Liver (tissue), 9 donors: ENCODE measurements around the gene ARHGEF3. TPM values are rescaled to one million over a fixed set of nuclear protein-coding genes. Genes with fewer than 3 reads are reported as not detected.
"Not testable (repeated sequence)": the region's sequence is repeated elsewhere in the genome, so short reads cannot be mapped to it uniquely, and the experiment has no call there.

ENCODE experiments used
- DNase-seq: peaks from one replicate; pipeline ENCODE4 v3.0.0-alpha.2; 2017; ENCODE audit warnings: low spot score
- H3K27ac ChIP-seq, 2 donors: one replicate each; pipeline ENCODE4 v1.7.0; 2013; ENCODE audit warnings: inconsistent platforms in 2 of 2, low read length in 2 of 2, control low read depth in 1 of 2, low read depth in 1 of 2, mild to moderate bottlenecking in 1 of 2
- H3K27me3 ChIP-seq, 4 donors: one replicate each; pipeline versions ENCODE4 v1.6.1 to v1.7.0; 2013; ENCODE audit warnings: low read length in 3 of 4, inconsistent platforms in 1 of 4, mild to moderate bottlenecking in 1 of 4, moderate library complexity in 1 of 4; ENCODE audit not compliant: control insufficient read depth in 4 of 4, insufficient read depth in 4 of 4
- H3K36me3 ChIP-seq, 4 donors: one replicate each; pipeline versions ENCODE4 v1.6.1 to v1.7.0; 2013; ENCODE audit warnings: low read length in 3 of 4, mild to moderate bottlenecking in 3 of 4, low read depth in 1 of 4, moderate library complexity in 1 of 4; ENCODE audit not compliant: control insufficient read depth in 4 of 4, insufficient read depth in 3 of 4
- H3K4me1 ChIP-seq, 4 donors: one replicate each; pipeline versions ENCODE4 v1.6.1 to v1.7.0; 2013; ENCODE audit warnings: low read length in 3 of 4, mild to moderate bottlenecking in 3 of 4, moderate library complexity in 1 of 4; ENCODE audit not compliant: control insufficient read depth in 4 of 4, insufficient read depth in 4 of 4
- H3K4me3 ChIP-seq, 3 donors: one replicate each; pipeline versions ENCODE4 v1.6.1 to v1.7.0; 2013; ENCODE audit warnings: low read length in 3 of 3, control low read depth in 1 of 3, low read depth in 1 of 3, mild to moderate bottlenecking in 1 of 3
- H3K9ac ChIP-seq, 2 donors: one replicate each; pipeline ENCODE4 v1.7.0; 2013; ENCODE audit warnings: low read length in 2 of 2, mild to moderate bottlenecking in 2 of 2, moderate library complexity in 2 of 2, control low read depth in 1 of 2, low read depth in 1 of 2
- H3K9me3 ChIP-seq, 4 donors: one replicate each; pipeline versions ENCODE4 v1.6.1 to v1.7.0; 2013; ENCODE audit warnings: low read length in 3 of 4; ENCODE audit not compliant: control insufficient read depth in 4 of 4
- ATF3 ChIP-seq: IDR thresholded peaks from 2 replicates; pipeline ENCODE4 v1.6.1; 2016; ENCODE audit warnings: antibody characterized with exemption
- EGR1 ChIP-seq, 2 donors: IDR thresholded peaks; 2 replicates each; pipeline ENCODE4 v1.6.1; 2016 to 2018; ENCODE audit warnings: antibody characterized with exemption in 2 of 2, low read depth in 2 of 2
- FOXA2 ChIP-seq: IDR thresholded peaks from 2 replicates; pipeline ENCODE4 v1.6.1; 2016; ENCODE audit warnings: antibody characterized with exemption
- GABPA ChIP-seq, 2 donors: IDR thresholded peaks in 1 of 2; conservative IDR thresholded peaks in 1 of 2; 2 replicates each; pipeline ENCODE4 v1.6.1; 2016; ENCODE audit warnings: antibody characterized with exemption in 2 of 2, mild to moderate bottlenecking in 1 of 2, moderate library complexity in 1 of 2
- HNF4A ChIP-seq, 2 donors: conservative IDR thresholded peaks; 2 replicates each; pipeline ENCODE4 v1.6.1; 2016; ENCODE audit warnings: antibody characterized with exemption in 2 of 2, mild to moderate bottlenecking in 2 of 2
- JUND ChIP-seq, 2 donors: IDR thresholded peaks; 2 replicates each; pipeline ENCODE4 v1.6.1; 2016; ENCODE audit warnings: antibody characterized with exemption in 2 of 2
- NR2F2 ChIP-seq: IDR thresholded peaks from 2 replicates; pipeline ENCODE4 v1.6.1; 2016; ENCODE audit warnings: antibody characterized with exemption
- RAD21 ChIP-seq, 2 donors: IDR thresholded peaks; 2 replicates each; pipeline ENCODE4 v1.6.1; 2016; ENCODE audit warnings: antibody characterized with exemption in 2 of 2, mild to moderate bottlenecking in 2 of 2
- RXRA ChIP-seq, 2 donors: IDR thresholded peaks; 2 replicates each; pipeline ENCODE4 v1.6.1; 2017 to 2018; ENCODE audit warnings: antibody characterized with exemption in 2 of 2, mild to moderate bottlenecking in 1 of 2
- TAF1 ChIP-seq: conservative IDR thresholded peaks from 2 replicates; pipeline ENCODE4 v1.6.1; 2016; ENCODE audit warnings: antibody characterized with exemption, mild to moderate bottlenecking
- YY1 ChIP-seq: IDR thresholded peaks from 2 replicates; pipeline ENCODE4 v1.6.1; 2016; ENCODE audit warnings: antibody characterized with exemption, mild to moderate bottlenecking
- ZBTB33 ChIP-seq: IDR thresholded peaks from 2 replicates; pipeline ENCODE4 v1.6.1; 2016; ENCODE audit warnings: antibody characterized with exemption
- WGBS: extraction: QIAGEN DNeasy Blood & Tissue Kit; methylation state at CpG from one replicate; pipeline ENCODE4 v1.1.7; 2013; 5-methylcytosine and 5-hydroxymethylcytosine counted together
- polyA plus RNA-seq, 2 donors: library from polyadenylated mRNA; stranded (reverse) in 1 of 2; unstranded in 1 of 2; fragments of 200-250 nt in 1 of 2; fragments of >200 nt in 1 of 2; fragmentation: Nextera tagmentation in 1 of 2; extraction: Ambion mirVana in 1 of 2; gene quantifications; one replicate each; pipeline versions ENCODE4 v1.2.1 to v1.2.3, GENCODE V29; 2013 to 2015
- total RNA-seq, 2 donors: library from RNA; depleted of rRNA; stranded (reverse); fragments of >200 nt; gene quantifications; one replicate each; pipeline ENCODE4 v1.2.3, GENCODE V29; 2014
- donor health status: healthy.
- donor health status: healthy.
- donor health status: healthy.
- donor health status: healthy.
- donor health status: healthy.

Gene ARHGEF3
- total and polyA plus RNA-seq, 4 donors, result 1.6 to 7.9 (median 2.0) TPM

- no peaks in the 10 kb centered on the region for H3K36me3 ChIP-seq
- H3K9ac ChIP-seq, result no peak overlapping the region
- DNase-seq, result no peak
- H3K4me1 ChIP-seq, result peaks cover 0 to 2% (median under 1%) of the 10 kb centered on the region in 4 donors
- no peaks in the 10 kb centered on the region for H3K9me3 ChIP-seq
- WGBS, result 17% methylated on average over 2 of the region's 2 CpGs
- TF ChIP-seq EGR1 (IDR thresholded peaks at IDR 0.05; ENCODE audit: low read depth in 2 of 2) (no peak), RAD21 (IDR thresholded peaks at IDR 0.05) (peak; percentile 3 to 9), FOXA2 (no peak), HNF4A (conservative IDR thresholded peaks at IDR 0.05) (peak in 1 of 2 donors; percentile 13), RXRA (IDR thresholded peaks at IDR 0.05) (peak; percentile 46 to 64), ATF3 (peak; percentile 40), JUND (IDR thresholded peaks at IDR 0.05) (peak; percentile 81 to 90)
- H3K27me3 ChIP-seq, result peaks cover 0 to 4% (median 0%) of the 10 kb centered on the region in 4 donors
- no peak overlapping the region for H3K4me3 ChIP-seq
- H3K27ac ChIP-seq, result no peak overlapping the region
Measured at GRCh38 chr3:56758539-56758981, 43.2 kb downstream of the ARHGEF3 start.

- not testable (repeated sequence) for H3K4me1 ChIP-seq, H3K4me3 ChIP-seq, DNase-seq, H3K36me3 ChIP-seq, H3K9me3 ChIP-seq, H3K9ac ChIP-seq, H3K27me3 ChIP-seq, H3K27ac ChIP-seq
- WGBS, result 92% methylated on average over 11 of the region's 11 CpGs
Measured at GRCh38 chr3:56758042-56758441, 43.7 kb downstream of the ARHGEF3 start.

GRCh38 chr3:56754741-56755417, 46.9 kb downstream of the ARHGEF3 start:
- H3K36me3 ChIP-seq, result no peaks in the 10 kb centered on the region

More at GRCh38 chr3:56754741-56755417, 46.9 kb downstream of the ARHGEF3 start:
- Histone ChIP-seq H3K9ac (no peak overlapping the region), H3K4me3 (peak overlapping the region in 2 of 3 donors; percentile 16 to 34), H3K27me3 (no peaks in the 10 kb centered on the region), H3K27ac (peak overlapping the region in 1 of 2 donors; percentile 4), H3K9me3 (peaks cover 0 to 3% (median 3%) of the 10 kb centered on the region in 4 donors), H3K4me1 (peaks cover 0 to 2% (median under 1%) of the 10 kb centered on the region in 4 donors)
- WGBS, result 65% methylated on average over 21 of the region's 21 CpGs
- DNase-seq, result peak; percentile 37
- TF ChIP-seq FOXA2 (no peak), RXRA (IDR thresholded peaks at IDR 0.05) (no peak), GABPA (IDR thresholded peaks at IDR 0.05 in 1 of 2, conservative IDR thresholded peaks at IDR 0.05 in 1 of 2) (no peak), NR2F2 (peak; percentile 43), TAF1 (no peak), ATF3 (no peak), YY1 (peak; percentile 14), ZBTB33 (no peak)
